Activated gamma-delta T cell (primary cell): ENCODE results near the gene NPB.

Experiments
- DNase-seq: peaks from one replicate; lab custom pipeline; 2025; lab: John Stamatoyannopoulos, UW

NPB gene

GRCh38 chr17:81940538-81941483 lies 38.8 kb downstream of the NPB start:
- DNase-seq, result no peak

DNA sequence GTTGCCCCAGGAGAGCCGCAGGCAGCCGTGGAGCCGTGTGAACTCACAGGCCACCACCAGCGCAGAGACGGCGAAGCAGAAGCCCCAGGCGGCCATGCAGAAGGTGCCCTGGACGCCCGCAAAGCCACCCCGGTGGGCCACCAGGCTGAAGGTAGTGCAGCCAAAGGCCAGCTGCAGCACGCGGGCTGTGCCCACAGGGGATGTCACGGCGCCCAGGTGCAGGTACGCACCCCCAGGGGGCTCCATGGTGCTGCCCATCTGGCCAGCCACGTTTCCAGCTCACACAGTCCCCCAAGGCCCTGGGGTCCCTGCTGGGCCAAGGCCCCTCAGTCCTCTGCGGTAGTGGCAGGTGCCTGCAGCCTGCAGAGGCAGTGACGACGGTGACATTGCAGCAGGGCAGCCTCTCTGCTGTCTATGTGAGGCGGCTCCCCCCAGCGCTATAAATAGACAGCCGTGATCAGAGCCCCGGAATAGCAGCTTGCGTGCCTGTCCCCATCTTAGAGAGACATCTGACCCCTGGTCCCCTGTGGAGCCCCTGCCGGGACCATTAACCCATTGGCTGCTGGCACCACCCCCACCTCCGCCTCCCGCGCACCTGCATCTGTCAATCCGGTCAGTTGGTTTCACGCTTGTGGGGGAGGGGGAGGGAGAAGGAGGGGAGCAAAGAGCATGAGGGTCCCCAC lies 39.6 kb downstream of the NPB start:
- no peak for DNase-seq

DNA sequence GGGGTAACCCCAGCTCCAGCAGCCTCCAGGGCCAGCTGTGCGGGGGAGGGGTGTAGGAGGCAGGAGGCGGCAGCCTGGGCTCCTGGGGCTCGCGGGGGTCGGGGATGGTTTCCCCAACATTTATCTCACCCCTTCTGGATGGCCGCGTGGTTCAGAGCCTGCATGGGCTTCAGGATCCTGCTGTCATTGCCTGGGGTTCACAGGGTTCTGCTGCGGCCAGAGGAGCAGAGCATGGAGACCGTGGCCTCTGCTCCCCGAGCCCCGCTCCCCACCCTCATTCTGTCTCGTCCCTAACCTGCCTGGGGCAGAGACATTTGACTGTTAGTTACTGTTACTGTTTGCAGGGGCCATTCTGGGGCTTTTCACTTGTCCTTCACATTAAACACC lies 40.1 kb downstream of the NPB start:
- DNase-seq, result no peak

DNA sequence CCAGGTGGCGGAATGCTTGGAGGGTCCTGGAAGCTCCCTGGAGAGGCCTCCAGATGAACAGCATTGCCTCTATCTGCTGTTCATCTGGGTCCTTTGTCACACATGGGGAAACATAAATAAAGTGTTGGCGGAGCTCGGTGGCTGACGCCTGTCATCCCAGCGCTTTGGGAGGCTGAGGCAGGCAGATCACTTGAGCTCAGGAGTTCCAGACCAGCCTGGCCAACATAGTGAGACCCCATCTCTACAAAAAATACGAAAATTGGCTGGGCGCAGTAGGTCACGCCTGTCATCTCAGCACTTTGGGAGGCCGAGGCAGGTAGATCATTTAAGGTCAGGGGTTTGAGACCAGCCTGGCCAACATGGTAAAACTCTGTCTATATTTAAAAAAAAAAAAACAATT lies 42.8 kb downstream of the NPB start:
- no peak for DNase-seq

DNA sequence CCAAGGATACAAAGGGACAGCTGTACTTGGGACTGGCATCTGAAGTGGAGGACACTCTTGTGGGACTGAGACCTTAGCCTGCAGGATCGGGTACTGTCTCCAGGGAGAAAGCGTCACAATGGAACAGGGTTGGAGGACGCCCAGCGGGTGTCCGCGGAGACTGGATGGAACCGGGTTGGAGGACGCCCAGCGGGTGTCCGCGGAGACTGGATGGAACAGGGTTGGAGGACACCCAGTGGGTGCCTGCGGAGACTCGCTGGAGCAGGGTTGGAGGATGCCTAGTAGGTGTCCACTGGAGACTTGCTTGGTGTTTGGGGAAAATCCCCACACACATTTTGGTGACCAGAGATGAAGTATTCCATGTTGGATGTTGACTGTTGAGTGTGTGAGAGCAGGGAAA lies 45.2 kb downstream of the NPB start, which contains the start of gene MYADML2:
Gene MYADML2 (minus strand): TSS at position 45 of the 400 bp plus-strand sequence. CDS start 5,492 bp downstream, outside the sequence.
- no peak for DNase-seq

DNA sequence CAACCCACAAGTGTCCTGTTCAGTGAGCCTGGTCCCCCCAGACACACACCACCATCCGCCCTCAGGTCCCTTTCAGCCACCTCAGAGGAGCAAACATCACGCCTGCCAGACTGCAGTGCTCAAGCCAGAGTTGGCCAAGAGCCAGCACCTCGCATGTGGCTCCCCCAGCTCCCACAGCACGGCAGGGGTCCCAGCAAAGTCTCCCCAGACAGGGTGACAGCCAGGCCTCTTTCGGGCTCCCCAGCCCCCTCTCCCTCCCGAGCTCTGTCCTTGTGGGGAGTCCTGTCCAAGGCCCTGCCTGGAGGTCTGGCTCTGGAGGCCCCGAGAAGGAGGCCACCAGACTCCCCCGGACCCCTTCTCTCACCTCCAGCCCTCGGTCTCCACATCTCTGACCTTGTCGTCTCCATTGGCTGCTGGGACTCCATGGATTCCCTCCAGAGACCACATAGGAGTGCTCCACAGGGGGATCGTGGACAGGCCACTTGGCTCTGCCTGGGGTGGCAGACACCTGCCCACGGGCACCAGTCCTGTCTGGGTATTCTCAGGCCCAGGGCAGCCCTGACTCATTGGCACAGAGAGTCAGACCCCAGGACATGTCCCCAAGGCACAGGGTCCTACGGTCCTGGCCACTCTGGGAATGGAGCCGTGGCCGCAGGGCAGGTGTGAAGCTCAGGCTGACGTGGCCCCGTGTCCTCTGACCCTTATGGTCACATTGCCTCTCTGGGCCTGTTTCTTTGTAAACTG lies 46.8 kb downstream of the NPB start:
- no peak for DNase-seq

DNA sequence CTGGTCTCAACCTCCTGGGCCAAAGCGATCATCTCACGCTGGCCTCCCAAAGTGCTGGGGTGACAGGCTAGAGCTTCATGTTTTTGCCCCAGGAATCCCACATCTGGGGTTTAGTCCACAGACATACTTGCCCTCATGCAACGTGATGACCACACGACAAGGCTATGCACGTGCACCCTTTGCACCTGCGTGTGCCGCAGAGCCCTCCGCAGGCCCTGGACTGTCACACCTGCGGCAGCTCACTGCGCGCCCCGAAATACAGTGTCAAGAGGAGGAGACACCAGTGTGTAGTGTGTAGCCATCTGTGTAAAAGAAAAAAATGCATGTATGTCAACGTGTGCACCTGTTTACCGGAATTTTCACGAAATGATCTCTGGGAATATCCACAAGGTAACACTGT lies 48.5 kb downstream of the NPB start:
- DNase-seq, result no peak

DNA sequence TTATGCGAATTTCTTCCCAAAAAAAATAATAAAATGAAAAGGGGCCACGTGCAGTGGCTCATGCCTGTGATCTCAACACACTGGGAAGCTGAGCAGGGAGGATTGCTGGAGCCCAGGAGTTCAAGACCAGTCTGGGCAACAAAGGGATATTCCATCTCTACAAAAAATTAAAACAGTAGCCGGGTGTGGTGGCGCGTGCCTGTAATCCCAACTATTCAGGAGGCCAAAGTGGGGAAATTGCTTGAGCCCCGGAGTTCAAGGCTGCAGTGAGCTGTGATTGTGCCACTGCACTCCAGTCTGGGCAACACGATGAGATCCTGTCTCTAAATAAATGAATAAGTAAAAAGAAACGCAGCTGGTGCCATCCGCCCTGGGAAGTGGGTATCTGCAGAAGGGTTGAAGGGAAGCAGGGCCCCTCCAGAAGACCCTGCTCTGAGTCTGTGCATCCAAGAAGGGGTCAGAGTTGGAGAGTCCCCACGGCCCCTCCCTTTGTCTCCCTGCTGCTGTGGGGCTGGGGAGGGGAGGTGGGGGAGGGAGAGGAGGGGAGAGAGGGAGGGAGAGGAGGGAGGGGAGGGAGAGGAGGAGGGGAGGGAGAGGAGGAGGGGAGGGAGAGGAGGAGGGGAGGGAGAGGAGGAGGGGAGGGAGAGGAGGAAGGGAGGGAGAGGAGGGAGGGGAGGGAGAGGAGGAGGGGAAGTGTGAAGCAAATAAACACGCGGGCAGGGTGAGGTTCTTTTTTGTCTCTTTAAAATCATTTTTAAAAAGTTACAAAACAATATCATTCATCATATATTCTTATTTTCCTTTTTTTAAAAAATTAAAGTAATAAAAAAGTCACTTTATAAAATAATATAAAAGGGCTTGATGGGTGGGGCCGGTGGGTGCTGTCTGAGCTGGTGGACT lies 50.0 kb downstream of the NPB start:
- no peak for DNase-seq
